ENCODE results near the gene PCBD2.

PCBD2 gene

GRCh38 chr5:134975843-134976242 is 70.9 kb downstream of the PCBD2 start:
- TF ChIP-seq REST (IDR thresholded peaks at IDR 0.05; ENCODE audit: insufficient read depth in 1 of 2, low read depth in 2 of 2, low read length in 2 of 2) (no peak), FOXP2 (optimal IDR thresholded peaks at IDR 0.05; ENCODE audit: borderline replicate concordance, extremely low read depth, extremely low read length, insufficient read depth) (no peak), TAF1 (IDR thresholded peaks at IDR 0.05; ENCODE audit: borderline replicate concordance, insufficient read depth, low read length) (no peak), SIN3A (IDR thresholded peaks at IDR 0.05; ENCODE audit: borderline replicate concordance, insufficient read depth, low read length) (no peak), POLR2AphosphoS5 (IDR thresholded peaks at IDR 0.05; ENCODE audit: low read depth, low read length) (no peak)

GRCh38 chr5:134976841-134977240 is 71.9 kb downstream of the PCBD2 start:
- no peak for TF ChIP-seq SIN3A (IDR thresholded peaks at IDR 0.05; ENCODE audit: borderline replicate concordance, insufficient read depth, low read length)
- TF ChIP-seq TAF1 (IDR thresholded peaks at IDR 0.05; ENCODE audit: borderline replicate concordance, insufficient read depth, low read length): no peak
- no peak for TF ChIP-seq REST (IDR thresholded peaks at IDR 0.05; ENCODE audit: insufficient read depth in 1 of 2, low read depth in 2 of 2, low read length in 2 of 2)
- TF ChIP-seq POLR2AphosphoS5 (IDR thresholded peaks at IDR 0.05; ENCODE audit: low read depth, low read length): no peak
- no peak for TF ChIP-seq FOXP2 (optimal IDR thresholded peaks at IDR 0.05; ENCODE audit: borderline replicate concordance, extremely low read depth, extremely low read length, insufficient read depth)

- TF ChIP-seq POLR2AphosphoS5 (IDR thresholded peaks at IDR 0.05; ENCODE audit: low read depth, low read length): no peak
- TF ChIP-seq FOXP2 (optimal IDR thresholded peaks at IDR 0.05; ENCODE audit: borderline replicate concordance, extremely low read depth, extremely low read length, insufficient read depth): no peak
- TF ChIP-seq REST (IDR thresholded peaks at IDR 0.05; ENCODE audit: insufficient read depth in 1 of 2, low read depth in 2 of 2, low read length in 2 of 2): no peak
- TF ChIP-seq TAF1 (IDR thresholded peaks at IDR 0.05; ENCODE audit: borderline replicate concordance, insufficient read depth, low read length): no peak
- TF ChIP-seq SIN3A (IDR thresholded peaks at IDR 0.05; ENCODE audit: borderline replicate concordance, insufficient read depth, low read length): no peak
Measured at GRCh38 chr5:134979416-134979815, 74.5 kb downstream of the PCBD2 start.

GRCh38 chr5:134982230-134982629 is 77.3 kb downstream of the PCBD2 start:
- no peak for TF ChIP-seq FOXP2 (optimal IDR thresholded peaks at IDR 0.05; ENCODE audit: borderline replicate concordance, extremely low read depth, extremely low read length, insufficient read depth)
- no peak for TF ChIP-seq POLR2AphosphoS5 (IDR thresholded peaks at IDR 0.05; ENCODE audit: low read depth, low read length)
- no peak for TF ChIP-seq REST (IDR thresholded peaks at IDR 0.05; ENCODE audit: insufficient read depth in 1 of 2, low read depth in 2 of 2, low read length in 2 of 2)
- TF ChIP-seq SIN3A (IDR thresholded peaks at IDR 0.05; ENCODE audit: borderline replicate concordance, insufficient read depth, low read length): no peak
- TF ChIP-seq TAF1 (IDR thresholded peaks at IDR 0.05; ENCODE audit: borderline replicate concordance, insufficient read depth, low read length): no peak

Measured in PFSK-1 (cell line).